Amniotic stem cell (primary cell): Measurements from ENCODE around the gene MFSD2A.
"Not testable (repeated sequence)": the region's sequence is repeated elsewhere in the genome, so short reads cannot be mapped to it uniquely, and the experiment has no call there.

Source experiments
- DNase-seq: peaks from one replicate; lab custom pipeline; 2025; lab: John Stamatoyannopoulos, UW

Gene MFSD2A

DNA sequence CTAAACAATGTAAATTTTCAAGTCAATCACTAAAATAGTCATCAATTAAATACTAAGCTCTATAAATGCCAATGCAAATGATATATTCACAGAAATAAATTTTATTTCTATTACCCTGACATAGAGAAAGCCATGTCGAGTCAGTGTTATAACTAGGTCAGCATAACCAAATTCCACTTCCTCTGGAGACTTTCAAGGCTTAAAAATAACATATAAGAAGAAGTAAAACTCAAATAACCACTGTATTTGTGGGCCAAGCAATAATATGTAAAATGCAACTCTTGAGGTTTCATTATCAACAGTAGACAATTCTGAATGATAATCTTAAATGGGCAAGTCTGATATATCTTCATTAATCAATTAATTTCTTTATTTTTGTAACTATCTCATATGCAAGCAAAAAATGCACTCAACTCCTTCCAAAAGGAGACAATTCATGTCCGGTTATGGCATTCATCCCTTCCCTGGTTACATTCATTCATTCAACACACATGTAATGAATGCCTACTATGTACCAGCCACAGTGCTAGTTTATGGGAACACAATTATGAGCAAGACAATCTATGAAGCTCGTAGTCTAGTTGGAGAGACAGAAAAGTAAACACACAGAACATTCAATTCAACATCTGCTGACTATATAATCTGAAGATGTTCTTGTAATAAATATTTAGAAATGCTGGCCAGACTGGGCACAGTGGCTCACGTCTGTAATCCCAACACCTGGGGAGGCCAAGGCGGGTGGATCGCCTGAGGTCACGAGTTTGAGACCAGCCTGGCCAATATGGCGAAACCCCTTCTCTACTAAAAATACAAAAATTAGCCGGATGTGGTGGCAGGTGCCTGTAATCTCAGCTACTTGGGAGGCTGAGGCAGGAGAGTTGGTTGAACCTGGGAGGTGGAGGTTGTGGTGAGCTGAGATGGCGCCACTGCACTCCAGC, 48.5 kb downstream of the MFSD2A start:
- no peak for DNase-seq

- DNase-seq, result no peak
Observed at GRCh38 chr1:40004857-40005256, 49.9 kb downstream of the MFSD2A start.

GRCh38 chr1:40007481-40008034, 52.6 kb downstream of the MFSD2A start:
- DNase-seq, result not testable (repeated sequence)

GRCh38 chr1:40011198-40011597, 56.3 kb downstream of the MFSD2A start:
- no peak for DNase-seq

DNA sequence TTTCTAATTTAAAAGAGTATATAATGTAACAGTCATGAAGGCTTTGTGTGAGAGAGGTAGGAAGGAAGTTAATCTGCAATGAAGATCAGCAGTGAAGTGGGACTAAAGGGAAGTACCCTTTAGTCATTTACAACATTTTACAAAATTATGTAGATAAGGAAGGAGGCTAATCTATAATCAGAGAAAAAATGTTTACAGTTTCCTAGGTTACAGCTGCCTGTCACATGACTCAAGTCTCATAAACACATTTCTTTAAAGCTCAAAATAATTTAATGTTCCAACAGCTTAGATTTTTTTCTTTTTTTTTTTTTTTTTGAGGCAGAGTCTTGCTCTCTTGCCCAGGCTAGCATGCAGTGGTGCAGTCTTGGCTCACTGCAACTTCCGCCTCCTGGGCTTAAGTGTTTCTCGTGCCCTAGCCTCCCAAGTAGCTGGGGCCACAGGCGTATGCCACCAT, 59.3 kb downstream of the MFSD2A start:
- DNase-seq, result no peak

- DNase-seq, result peak; percentile 78
Observed at GRCh38 chr1:40014812-40015594, 60.1 kb downstream of the MFSD2A start.

- no peak for DNase-seq
Observed at GRCh38 chr1:40017951-40018575, 63.1 kb downstream of the MFSD2A start.
